Measurements from ENCODE around the gene EFHC1.

Gene EFHC1

GRCh38 chr6:52566201-52566600, 146.1 kb downstream of the EFHC1 start:
- Histone ChIP-seq H3K27me3 (replicated peaks in 2 of 5; ENCODE audit: control insufficient read depth in 4 of 5, insufficient read depth in 5 of 5, low read length in 4 of 5) (no peaks in the 10 kb centered on the region), H3K4me3 (ENCODE audit: control insufficient read depth in 1 of 7, extremely low read depth in 1 of 7, insufficient read depth in 4 of 7, low read depth in 2 of 7, low read length in 6 of 7) (no peak overlapping the region), H3K4me1 (ENCODE audit: control extremely low read depth in 1 of 4, control insufficient read depth in 4 of 4, insufficient read depth in 4 of 4, low read length in 3 of 4) (peaks cover 0 to 11% (median 10%) of the 10 kb centered on the region in 4 experiments), H3K36me3 (ENCODE audit: control insufficient read depth in 4 of 4, insufficient read depth in 4 of 4, low read length in 3 of 4) (no peaks in the 10 kb centered on the region), H3K27ac (ENCODE audit: insufficient read depth in 1 of 2, low read depth in 1 of 2, low read length in 2 of 2, poor library complexity in 1 of 2, severe bottlenecking in 2 of 2) (no peak overlapping the region), H3K9me3 (ENCODE audit: control extremely low read depth in 1 of 5, control insufficient read depth in 4 of 5, insufficient read depth in 2 of 5, low read depth in 1 of 5, low read length in 4 of 5) (no peaks in the 10 kb centered on the region)
- WGBS (ENCODE audit: insufficient coverage), result 14% methylated on average over 1 of the region's 2 CpGs
- POLR2A ChIA-PET, result no interaction called here
- CTCF ChIA-PET, result interaction anchor here (1.1 to 1.6 kb wide), 4 partner anchors 9 to 67 kb away, joined by 3 to 4 read pairs (median 3); no protein-coding TSS in a partner anchor
- DNase-seq, result peak in 2 of 3 donors; percentile 22 to 27

GRCh38 chr6:52566853-52567279, 146.7 kb downstream of the EFHC1 start:
- 97% methylated on average over 3 of the region's 3 CpGs for WGBS (ENCODE audit: insufficient coverage)
- ChIA-PET CTCF (interaction anchor here (1.1 to 1.6 kb wide), 5 partner anchors 9 to 68 kb away, joined by 3 to 4 read pairs (median 3); no protein-coding TSS in a partner anchor), POLR2A (no interaction called here)
- no peak for DNase-seq
- peaks cover 0 to 11% (median 10%) of the 10 kb centered on the region in 4 experiments for H3K4me1 ChIP-seq (ENCODE audit: control extremely low read depth in 1 of 4, control insufficient read depth in 4 of 4, insufficient read depth in 4 of 4, low read length in 3 of 4)
- no peaks in the 10 kb centered on the region for H3K27me3 ChIP-seq (replicated peaks in 2 of 5; ENCODE audit: control insufficient read depth in 4 of 5, insufficient read depth in 5 of 5, low read length in 4 of 5)
- H3K36me3 ChIP-seq (ENCODE audit: control insufficient read depth in 4 of 4, insufficient read depth in 4 of 4, low read length in 3 of 4), result no peaks in the 10 kb centered on the region
- H3K4me3 ChIP-seq (ENCODE audit: control insufficient read depth in 1 of 7, extremely low read depth in 1 of 7, insufficient read depth in 4 of 7, low read depth in 2 of 7, low read length in 6 of 7), result no peak overlapping the region
- no peaks in the 10 kb centered on the region for H3K9me3 ChIP-seq (ENCODE audit: control extremely low read depth in 1 of 5, control insufficient read depth in 4 of 5, insufficient read depth in 2 of 5, low read depth in 1 of 5, low read length in 4 of 5)
- no peak overlapping the region for H3K27ac ChIP-seq (ENCODE audit: insufficient read depth in 1 of 2, low read depth in 1 of 2, low read length in 2 of 2, poor library complexity in 1 of 2, severe bottlenecking in 2 of 2)

- Histone ChIP-seq H3K27me3 (replicated peaks in 2 of 5; ENCODE audit: control insufficient read depth in 4 of 5, insufficient read depth in 5 of 5, low read length in 4 of 5) (no peaks in the 10 kb centered on the region), H3K9me3 (ENCODE audit: control extremely low read depth in 1 of 5, control insufficient read depth in 4 of 5, insufficient read depth in 2 of 5, low read depth in 1 of 5, low read length in 4 of 5) (no peaks in the 10 kb centered on the region), H3K4me1 (ENCODE audit: control extremely low read depth in 1 of 4, control insufficient read depth in 4 of 4, insufficient read depth in 4 of 4, low read length in 3 of 4) (peaks cover 0 to 16% (median 12%) of the 10 kb centered on the region in 4 experiments), H3K4me3 (ENCODE audit: control insufficient read depth in 1 of 7, extremely low read depth in 1 of 7, insufficient read depth in 4 of 7, low read depth in 2 of 7, low read length in 6 of 7) (no peak overlapping the region), H3K27ac (ENCODE audit: insufficient read depth in 1 of 2, low read depth in 1 of 2, low read length in 2 of 2, poor library complexity in 1 of 2, severe bottlenecking in 2 of 2) (no peak overlapping the region), H3K36me3 (ENCODE audit: control insufficient read depth in 4 of 4, insufficient read depth in 4 of 4, low read length in 3 of 4) (peaks cover 0 to 2% (median 0%) of the 10 kb centered on the region in 4 experiments)
- 96% methylated on average over 2 of the region's 4 CpGs for WGBS (ENCODE audit: insufficient coverage)
- ChIA-PET POLR2A (no interaction called here), CTCF (no interaction called here)
- DNase-seq, result no peak
Measured at GRCh38 chr6:52568320-52568719, 148.2 kb downstream of the EFHC1 start.

- H3K4me1 ChIP-seq (ENCODE audit: control extremely low read depth in 1 of 4, control insufficient read depth in 4 of 4, insufficient read depth in 4 of 4, low read length in 3 of 4), result peaks cover 8 to 35% (median 26%) of the 10 kb centered on the region in 4 experiments
- 97% methylated on average over 7 of the region's 8 CpGs for WGBS (ENCODE audit: insufficient coverage)
- no peaks in the 10 kb centered on the region for H3K9me3 ChIP-seq (ENCODE audit: control extremely low read depth in 1 of 5, control insufficient read depth in 4 of 5, insufficient read depth in 2 of 5, low read depth in 1 of 5, low read length in 4 of 5)
- peaks cover 0 to 5% (median 0%) of the 10 kb centered on the region in 4 experiments for H3K36me3 ChIP-seq (ENCODE audit: control insufficient read depth in 4 of 4, insufficient read depth in 4 of 4, low read length in 3 of 4)
- ChIA-PET POLR2A (no interaction called here), CTCF (interaction anchor here (1.2 to 1.6 kb wide), 3 partner anchors 17 to 154 kb away, joined by 3 read pairs; no protein-coding TSS in a partner anchor)
- H3K27me3 ChIP-seq (replicated peaks in 2 of 5; ENCODE audit: control insufficient read depth in 4 of 5, insufficient read depth in 5 of 5, low read length in 4 of 5), result no peaks in the 10 kb centered on the region
- DNase-seq, result no peak
- no peak overlapping the region for H3K4me3 ChIP-seq (ENCODE audit: control insufficient read depth in 1 of 7, extremely low read depth in 1 of 7, insufficient read depth in 4 of 7, low read depth in 2 of 7, low read length in 6 of 7)
- H3K27ac ChIP-seq (ENCODE audit: insufficient read depth in 1 of 2, low read depth in 1 of 2, low read length in 2 of 2, poor library complexity in 1 of 2, severe bottlenecking in 2 of 2), result no peak overlapping the region
Measured at GRCh38 chr6:52570291-52570700, 150.2 kb downstream of the EFHC1 start.

- H3K27me3 ChIP-seq (replicated peaks in 2 of 5; ENCODE audit: control insufficient read depth in 4 of 5, insufficient read depth in 5 of 5, low read length in 4 of 5), result no peaks in the 10 kb centered on the region
- ChIA-PET POLR2A (no interaction called here), CTCF (interaction anchor here (1.2 to 1.6 kb wide), 3 partner anchors 24 to 155 kb away, joined by 3 to 4 read pairs (median 3); no protein-coding TSS in a partner anchor)
- H3K27ac ChIP-seq (ENCODE audit: insufficient read depth in 1 of 2, low read depth in 1 of 2, low read length in 2 of 2, poor library complexity in 1 of 2, severe bottlenecking in 2 of 2), result no peak overlapping the region
- peaks cover 8 to 42% (median 31%) of the 10 kb centered on the region in 4 experiments for H3K4me1 ChIP-seq (ENCODE audit: control extremely low read depth in 1 of 4, control insufficient read depth in 4 of 4, insufficient read depth in 4 of 4, low read length in 3 of 4)
- H3K9me3 ChIP-seq (ENCODE audit: control extremely low read depth in 1 of 5, control insufficient read depth in 4 of 5, insufficient read depth in 2 of 5, low read depth in 1 of 5, low read length in 4 of 5), result no peaks in the 10 kb centered on the region
- H3K4me3 ChIP-seq (ENCODE audit: control insufficient read depth in 1 of 7, extremely low read depth in 1 of 7, insufficient read depth in 4 of 7, low read depth in 2 of 7, low read length in 6 of 7), result no peak overlapping the region
- peaks cover 0 to 5% (median 0%) of the 10 kb centered on the region in 4 experiments for H3K36me3 ChIP-seq (ENCODE audit: control insufficient read depth in 4 of 4, insufficient read depth in 4 of 4, low read length in 3 of 4)
- 97% methylated on average over 10 of the region's 10 CpGs for WGBS (ENCODE audit: insufficient coverage)
- no peak for DNase-seq
Measured at GRCh38 chr6:52571099-52571755, 151.1 kb downstream of the EFHC1 start.

GRCh38 chr6:52572536-52572935, 152.4 kb downstream of the EFHC1 start:
- ChIA-PET CTCF (interaction anchor here (1.3 kb wide), 1 partner anchor 26 kb away, joined by 3 read pairs; no protein-coding TSS in a partner anchor), POLR2A (no interaction called here)
- Histone ChIP-seq H3K4me1 (ENCODE audit: control extremely low read depth in 1 of 4, control insufficient read depth in 4 of 4, insufficient read depth in 4 of 4, low read length in 3 of 4) (peaks cover 8 to 43% (median 29%) of the 10 kb centered on the region in 4 experiments), H3K36me3 (ENCODE audit: control insufficient read depth in 4 of 4, insufficient read depth in 4 of 4, low read length in 3 of 4) (peaks cover 0 to 5% (median 0%) of the 10 kb centered on the region in 4 experiments), H3K27ac (ENCODE audit: insufficient read depth in 1 of 2, low read depth in 1 of 2, low read length in 2 of 2, poor library complexity in 1 of 2, severe bottlenecking in 2 of 2) (no peak overlapping the region), H3K4me3 (ENCODE audit: control insufficient read depth in 1 of 7, extremely low read depth in 1 of 7, insufficient read depth in 4 of 7, low read depth in 2 of 7, low read length in 6 of 7) (no peak overlapping the region), H3K9me3 (ENCODE audit: control extremely low read depth in 1 of 5, control insufficient read depth in 4 of 5, insufficient read depth in 2 of 5, low read depth in 1 of 5, low read length in 4 of 5) (no peaks in the 10 kb centered on the region), H3K27me3 (replicated peaks in 2 of 5; ENCODE audit: control insufficient read depth in 4 of 5, insufficient read depth in 5 of 5, low read length in 4 of 5) (no peaks in the 10 kb centered on the region)
- WGBS (ENCODE audit: insufficient coverage), result 100% methylated on average over 3 of the region's 4 CpGs
- no peak for DNase-seq

GRCh38 chr6:52573295-52573694, 153.2 kb downstream of the EFHC1 start:
- H3K4me1 ChIP-seq (ENCODE audit: control extremely low read depth in 1 of 4, control insufficient read depth in 4 of 4, insufficient read depth in 4 of 4, low read length in 3 of 4), result peaks cover 10 to 51% (median 35%) of the 10 kb centered on the region in 4 experiments
- DNase-seq, result no peak
- ChIA-PET CTCF (interaction anchor here (0.8 to 1.3 kb wide), 2 partner anchors 25 to 50 kb away, joined by 3 read pairs; no protein-coding TSS in a partner anchor), POLR2A (no interaction called here)
- H3K27ac ChIP-seq (ENCODE audit: insufficient read depth in 1 of 2, low read depth in 1 of 2, low read length in 2 of 2, poor library complexity in 1 of 2, severe bottlenecking in 2 of 2), result no peak overlapping the region
- H3K27me3 ChIP-seq (replicated peaks in 2 of 5; ENCODE audit: control insufficient read depth in 4 of 5, insufficient read depth in 5 of 5, low read length in 4 of 5), result no peaks in the 10 kb centered on the region
- 100% methylated on average over 1 of the region's 2 CpGs for WGBS (ENCODE audit: insufficient coverage)
- H3K4me3 ChIP-seq (ENCODE audit: control insufficient read depth in 1 of 7, extremely low read depth in 1 of 7, insufficient read depth in 4 of 7, low read depth in 2 of 7, low read length in 6 of 7), result no peak overlapping the region
- H3K9me3 ChIP-seq (ENCODE audit: control extremely low read depth in 1 of 5, control insufficient read depth in 4 of 5, insufficient read depth in 2 of 5, low read depth in 1 of 5, low read length in 4 of 5), result no peaks in the 10 kb centered on the region
- peaks cover 0 to 5% (median 0%) of the 10 kb centered on the region in 4 experiments for H3K36me3 ChIP-seq (ENCODE audit: control insufficient read depth in 4 of 4, insufficient read depth in 4 of 4, low read length in 3 of 4)
